HG03196 (cell line): ENCODE data around the gene HDX.
"Not testable (repeated sequence)": the region's sequence is repeated elsewhere in the genome, so short reads cannot be mapped to it uniquely, and the experiment has no call there.

ENCODE experiments used
- ATAC-seq: cut with Tn5 transposase; IDR thresholded peaks from one replicate; pipeline ENCODE4 v1.9.1; 2021; ENCODE audit not compliant: unreplicated experiment

The HDX gene

GRCh38 chrX:84501798-84502628 is at the start of gene HDX:
HDX (minus strand) TSS chrX:84502453; CDS start chrX:84475397, 27,056 bp downstream.
- peak; percentile 90 for ATAC-seq

GRCh38 chrX:84541315-84541714 is 39.1 kb upstream of the HDX start:
- ATAC-seq = not testable (repeated sequence)

- not testable (repeated sequence) for ATAC-seq
Measured at GRCh38 chrX:84537627-84538026, 35.4 kb upstream of the HDX start.

GRCh38 chrX:84488426-84488825 is 13.8 kb downstream of the HDX start:
- no peak for ATAC-seq

- peak; percentile 100 for ATAC-seq
Measured at GRCh38 chrX:84487365-84488353, 14.6 kb downstream of the HDX start.

- no peak for ATAC-seq
Measured at GRCh38 chrX:84479086-84479485, 23.2 kb downstream of the HDX start.

- no peak for ATAC-seq
Measured at GRCh38 chrX:84477114-84477513, 25.1 kb downstream of the HDX start.

- no peak for ATAC-seq
Measured at GRCh38 chrX:84475596-84475995, 26.7 kb downstream of the HDX start.

- ATAC-seq = no peak
Measured at GRCh38 chrX:84475101-84475500, 27.2 kb downstream of the HDX start.

- no peak for ATAC-seq
Measured at GRCh38 chrX:84469226-84469625, 33.0 kb downstream of the HDX start.

GRCh38 chrX:84467898-84468297 is 34.4 kb downstream of the HDX start:
- no peak for ATAC-seq

- ATAC-seq = no peak
Measured at GRCh38 chrX:84453351-84454246, 48.7 kb downstream of the HDX start.

GRCh38 chrX:84441143-84441542 is 61.1 kb downstream of the HDX start:
- no peak for ATAC-seq

GRCh38 chrX:84415140-84415539 is 87.1 kb downstream of the HDX start:
- ATAC-seq = no peak

GRCh38 chrX:84363663-84364062 is 138.6 kb downstream of the HDX start:
- no peak for ATAC-seq

GRCh38 chrX:84363051-84363450 is 139.2 kb downstream of the HDX start:
- ATAC-seq = no peak

GRCh38 chrX:84362184-84362838 is 139.9 kb downstream of the HDX start:
- no peak for ATAC-seq

GRCh38 chrX:84358271-84358670 is 144.0 kb downstream of the HDX start:
- no peak for ATAC-seq

GRCh38 chrX:84357296-84357695 is 145.0 kb downstream of the HDX start:
- no peak for ATAC-seq

- no peak for ATAC-seq
Measured at GRCh38 chrX:84340968-84341367, 161.3 kb downstream of the HDX start.
